ENCODE measurements around the gene SCG2.

Gene SCG2

DNA sequence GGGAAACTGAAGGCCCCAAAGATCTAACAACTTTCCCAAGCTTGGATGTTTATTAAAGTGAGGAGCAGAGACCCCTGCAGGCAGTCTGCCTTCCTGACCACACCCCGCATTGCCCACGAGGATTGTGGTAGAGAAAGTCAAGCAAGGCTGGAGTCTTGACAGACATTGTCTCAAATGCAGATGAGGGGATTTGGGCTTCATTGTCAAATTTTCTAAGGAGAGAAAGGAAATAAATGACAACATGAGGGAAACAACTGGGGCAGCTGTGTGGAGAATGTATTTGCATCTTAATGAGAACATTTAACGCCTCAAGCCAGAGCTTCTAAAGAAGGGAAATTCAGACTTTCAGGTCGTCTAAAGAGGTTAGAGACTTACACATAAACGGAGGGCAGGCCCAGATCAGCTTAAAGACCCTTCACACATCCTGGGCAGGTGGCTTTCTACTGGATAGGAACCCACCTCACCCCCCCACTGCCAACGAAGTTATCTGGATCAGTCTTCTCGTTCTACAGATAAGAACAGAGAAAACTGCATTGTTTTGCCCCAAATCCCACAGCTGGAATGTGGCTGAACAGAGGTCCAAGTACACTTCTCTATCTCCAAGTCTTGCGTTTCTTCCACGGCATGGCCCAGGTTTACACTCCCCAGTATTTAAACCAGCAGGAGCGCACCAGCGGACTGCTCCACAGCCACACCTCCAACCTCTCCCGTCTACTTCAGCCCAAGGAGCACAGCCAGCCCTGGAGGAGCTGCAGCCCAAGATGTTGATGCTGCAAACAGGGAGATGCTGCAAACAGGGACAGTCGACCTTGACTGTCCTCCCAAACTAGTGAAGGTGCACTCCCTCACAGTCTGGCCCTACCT lies 16.2 kb upstream of the SCG2 start:
- H3K9ac ChIP-seq (ENCODE audit: low read length) = no peak overlapping the region
- H3K36me3 ChIP-seq (replicated peaks; ENCODE audit: insufficient read depth, low read length) = no peaks in the 10 kb centered on the region
- H2AFZ ChIP-seq (ENCODE audit: low read length) = no peak overlapping the region
- H3F3A ChIP-seq (ENCODE audit: insufficient read depth, low read length) = no peaks in the 10 kb centered on the region
- no peaks in the 10 kb centered on the region for H3K9me2 ChIP-seq (replicated peaks; ENCODE audit: insufficient read depth, low read length)
- H3K4me2 ChIP-seq (ENCODE audit: low read depth, low read length) = no peak overlapping the region
- H3K9me3 ChIP-seq (replicated peaks; ENCODE audit: insufficient read depth, low read length) = no peaks in the 10 kb centered on the region
- no peak for DNase-seq
- H3K27ac ChIP-seq (ENCODE audit: low read length) = no peak overlapping the region
- TF ChIP-seq, protein P1, sequence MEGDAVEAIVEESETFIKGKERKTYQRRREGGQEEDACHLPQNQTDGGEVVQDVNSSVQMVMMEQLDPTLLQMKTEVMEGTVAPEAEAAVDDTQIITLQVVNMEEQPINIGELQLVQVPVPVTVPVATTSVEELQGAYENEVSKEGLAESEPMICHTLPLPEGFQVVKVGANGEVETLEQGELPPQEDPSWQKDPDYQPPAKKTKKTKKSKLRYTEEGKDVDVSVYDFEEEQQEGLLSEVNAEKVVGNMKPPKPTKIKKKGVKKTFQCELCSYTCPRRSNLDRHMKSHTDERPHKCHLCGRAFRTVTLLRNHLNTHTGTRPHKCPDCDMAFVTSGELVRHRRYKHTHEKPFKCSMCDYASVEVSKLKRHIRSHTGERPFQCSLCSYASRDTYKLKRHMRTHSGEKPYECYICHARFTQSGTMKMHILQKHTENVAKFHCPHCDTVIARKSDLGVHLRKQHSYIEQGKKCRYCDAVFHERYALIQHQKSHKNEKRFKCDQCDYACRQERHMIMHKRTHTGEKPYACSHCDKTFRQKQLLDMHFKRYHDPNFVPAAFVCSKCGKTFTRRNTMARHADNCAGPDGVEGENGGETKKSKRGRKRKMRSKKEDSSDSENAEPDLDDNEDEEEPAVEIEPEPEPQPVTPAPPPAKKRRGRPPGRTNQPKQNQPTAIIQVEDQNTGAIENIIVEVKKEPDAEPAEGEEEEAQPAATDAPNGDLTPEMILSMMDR (IDR thresholded peaks at IDR 0.05; ENCODE audit: low read length) = no peak
- TF ChIP-seq EZH2 (optimal IDR thresholded peaks at IDR 0.05; ENCODE audit: low read depth, low read length) = no peak
- no peak for TF ChIP-seq EZH2phosphoT487 (IDR thresholded peaks at IDR 0.05; ENCODE audit: low read length)
- H4K20me1 ChIP-seq (ENCODE audit: insufficient read depth, low read length) = no peaks in the 10 kb centered on the region
- no peak overlapping the region for H3K4me3 ChIP-seq (ENCODE audit: low read length)
- no peaks in the 10 kb centered on the region for H3K4me1 ChIP-seq (ENCODE audit: low read length)
- H3K27me3 ChIP-seq (replicated peaks; ENCODE audit: insufficient read depth, low read length) = no peaks in the 10 kb centered on the region
- no peaks in the 10 kb centered on the region for H3K79me2 ChIP-seq (ENCODE audit: low read length)

DNA sequence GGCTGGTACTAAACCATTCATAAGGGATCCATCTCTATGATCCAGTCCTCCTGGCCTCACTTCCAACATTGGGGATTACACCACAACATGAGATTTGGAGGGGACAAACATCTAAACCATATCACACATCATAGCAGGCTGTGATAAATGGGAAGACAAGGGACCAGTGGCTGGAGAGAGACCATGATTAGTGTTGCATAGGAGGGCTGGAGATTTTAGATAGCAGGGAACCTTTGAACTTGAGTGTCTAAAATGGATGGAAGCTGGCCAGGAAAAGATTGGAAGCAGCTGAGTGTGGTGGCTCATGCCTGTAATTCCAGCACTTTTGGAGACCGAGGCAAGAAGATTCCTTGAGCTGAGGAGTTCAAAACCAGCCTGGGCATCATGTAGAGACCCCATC lies 12.4 kb upstream of the SCG2 start:
- TF ChIP-seq, protein P1 (IDR thresholded peaks at IDR 0.05; ENCODE audit: low read length) = no peak
- TF ChIP-seq EZH2 (optimal IDR thresholded peaks at IDR 0.05; ENCODE audit: low read depth, low read length) = no peak
- TF ChIP-seq EZH2phosphoT487 (IDR thresholded peaks at IDR 0.05; ENCODE audit: low read length) = no peak
- DNase-seq = no peak
- Histone ChIP-seq H3K4me1 (ENCODE audit: low read length) (no peaks in the 10 kb centered on the region), H3K9me3 (replicated peaks; ENCODE audit: insufficient read depth, low read length) (no peaks in the 10 kb centered on the region), H3K4me3 (ENCODE audit: low read length) (no peak overlapping the region), H3K36me3 (replicated peaks; ENCODE audit: insufficient read depth, low read length) (no peaks in the 10 kb centered on the region), H3K9me2 (replicated peaks; ENCODE audit: insufficient read depth, low read length) (no peaks in the 10 kb centered on the region), H3K27me3 (replicated peaks; ENCODE audit: insufficient read depth, low read length) (no peaks in the 10 kb centered on the region), H3F3A (ENCODE audit: insufficient read depth, low read length) (no peaks in the 10 kb centered on the region), H3K9ac (ENCODE audit: low read length) (no peak overlapping the region), H3K4me2 (ENCODE audit: low read depth, low read length) (no peak overlapping the region), H4K20me1 (ENCODE audit: insufficient read depth, low read length) (no peaks in the 10 kb centered on the region), H3K79me2 (ENCODE audit: low read length) (no peaks in the 10 kb centered on the region), H3K27ac (ENCODE audit: low read length) (no peak overlapping the region), H2AFZ (ENCODE audit: low read length) (no peak overlapping the region)

DNA sequence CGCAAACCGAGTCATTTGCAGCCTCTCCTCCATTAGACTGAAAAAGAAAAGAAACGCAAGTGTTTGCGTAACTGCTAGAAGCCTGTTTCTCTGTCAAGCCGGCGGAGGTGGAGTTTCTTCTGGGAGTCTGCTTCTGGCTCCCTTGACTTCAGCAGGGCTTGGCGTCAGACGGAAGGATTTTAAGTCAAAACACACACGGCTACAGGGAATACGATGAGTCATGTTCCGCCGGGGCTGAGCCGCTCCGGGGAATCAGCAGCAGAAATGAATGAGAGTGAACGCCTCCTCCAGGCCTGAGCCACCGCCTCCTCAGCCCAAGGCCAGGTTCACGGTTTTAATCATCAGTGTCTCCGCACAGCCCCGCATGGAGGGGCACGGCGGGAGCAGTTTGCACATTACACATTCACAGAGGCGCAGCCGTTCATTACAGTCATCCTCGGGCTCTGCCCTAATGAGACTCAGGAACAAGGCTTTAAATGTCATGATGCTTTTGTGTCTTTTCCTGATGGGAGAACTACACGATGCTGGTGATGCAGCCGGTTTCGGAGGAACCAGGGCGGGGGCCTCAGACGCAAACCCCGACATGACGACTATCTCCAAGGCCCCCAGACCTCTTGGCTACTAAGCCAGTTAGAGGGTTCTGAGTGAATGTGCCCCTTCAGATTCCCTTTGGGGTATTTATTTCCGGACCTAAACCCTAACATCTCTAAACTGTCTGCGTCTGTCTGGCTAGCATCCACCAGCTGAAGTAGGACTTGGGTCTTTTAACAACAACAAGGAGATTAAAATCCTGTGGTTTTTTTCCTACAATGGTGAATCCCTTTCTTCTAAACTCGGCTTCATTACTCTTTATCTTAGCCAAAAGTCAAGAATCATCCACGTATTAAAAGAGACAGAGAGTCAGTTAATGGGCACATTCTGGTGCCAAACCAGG lies 11.1 kb upstream of the SCG2 start:
- no peaks in the 10 kb centered on the region for H4K20me1 ChIP-seq (ENCODE audit: insufficient read depth, low read length)
- H3K79me2 ChIP-seq (ENCODE audit: low read length) = no peaks in the 10 kb centered on the region
- no peaks in the 10 kb centered on the region for H3F3A ChIP-seq (ENCODE audit: insufficient read depth, low read length)
- no peak overlapping the region for H3K4me3 ChIP-seq (ENCODE audit: low read length)
- no peaks in the 10 kb centered on the region for H3K9me3 ChIP-seq (replicated peaks; ENCODE audit: insufficient read depth, low read length)
- TF ChIP-seq EZH2 (optimal IDR thresholded peaks at IDR 0.05; ENCODE audit: low read depth, low read length) = no peak
- TF ChIP-seq, protein P1 (IDR thresholded peaks at IDR 0.05; ENCODE audit: low read length) = no peak
- TF ChIP-seq EZH2phosphoT487 (IDR thresholded peaks at IDR 0.05; ENCODE audit: low read length) = no peak
- H3K36me3 ChIP-seq (replicated peaks; ENCODE audit: insufficient read depth, low read length) = no peaks in the 10 kb centered on the region
- H3K27me3 ChIP-seq (replicated peaks; ENCODE audit: insufficient read depth, low read length) = no peaks in the 10 kb centered on the region
- no peak overlapping the region for H3K27ac ChIP-seq (ENCODE audit: low read length)
- H3K4me2 ChIP-seq (ENCODE audit: low read depth, low read length) = no peak overlapping the region
- H3K4me1 ChIP-seq (ENCODE audit: low read length) = no peaks in the 10 kb centered on the region
- H3K9ac ChIP-seq (ENCODE audit: low read length) = no peak overlapping the region
- no peak overlapping the region for H2AFZ ChIP-seq (ENCODE audit: low read length)
- no peaks in the 10 kb centered on the region for H3K9me2 ChIP-seq (replicated peaks; ENCODE audit: insufficient read depth, low read length)
- no peak for DNase-seq

Data from MM.1S (cell line).